Skeletal muscle tissue (tissue), 4 donors: Measurements from ENCODE around the gene ATXN1L. TPM values are rescaled to one million over a fixed set of nuclear protein-coding genes. Genes with fewer than 3 reads are reported as not detected.
"Not testable (repeated sequence)": the region's sequence is repeated elsewhere in the genome, so short reads cannot be mapped to it uniquely, and the experiment has no call there.

ENCODE experiments used
- H3K27ac ChIP-seq: one replicate; pipeline ENCODE4 v1.7.0; 2013; ENCODE audit warnings: mild to moderate bottlenecking, low read depth, low read length, inconsistent platforms
- H3K27me3 ChIP-seq, 3 donors: one replicate each; pipeline ENCODE4 v1.7.0; 2013; ENCODE audit warnings: low read length in 3 of 3; ENCODE audit not compliant: control insufficient read depth in 3 of 3, insufficient read depth in 3 of 3
- H3K36me3 ChIP-seq, 3 donors: one replicate each; pipeline ENCODE4 v1.7.0; 2013; ENCODE audit warnings: low read length in 3 of 3; ENCODE audit not compliant: control insufficient read depth in 3 of 3, insufficient read depth in 3 of 3
- H3K4me1 ChIP-seq, 3 donors: one replicate each; pipeline ENCODE4 v1.7.0; 2013; ENCODE audit warnings: low read length in 3 of 3, mild to moderate bottlenecking in 3 of 3; ENCODE audit not compliant: control insufficient read depth in 3 of 3, insufficient read depth in 3 of 3
- H3K4me3 ChIP-seq, 3 donors: one replicate each; pipeline ENCODE4 v1.7.0; 2013; ENCODE audit warnings: low read length in 3 of 3
- H3K9ac ChIP-seq, 3 donors: one replicate each; pipeline ENCODE4 v1.7.0; 2013; ENCODE audit warnings: low read length in 3 of 3, mild to moderate bottlenecking in 3 of 3, moderate library complexity in 2 of 3, low read depth in 1 of 3
- H3K9me3 ChIP-seq, 3 donors: one replicate each; pipeline ENCODE4 v1.7.0; 2013; ENCODE audit warnings: low read length in 3 of 3; ENCODE audit not compliant: control insufficient read depth in 3 of 3
- total RNA-seq: library from RNA; depleted of rRNA; stranded (reverse); fragments of >200 nt; gene quantifications from one replicate; pipeline ENCODE4 v1.2.3, GENCODE V29; 2014
- donor health status: Osteomylitis.

The ATXN1L gene, protein sequence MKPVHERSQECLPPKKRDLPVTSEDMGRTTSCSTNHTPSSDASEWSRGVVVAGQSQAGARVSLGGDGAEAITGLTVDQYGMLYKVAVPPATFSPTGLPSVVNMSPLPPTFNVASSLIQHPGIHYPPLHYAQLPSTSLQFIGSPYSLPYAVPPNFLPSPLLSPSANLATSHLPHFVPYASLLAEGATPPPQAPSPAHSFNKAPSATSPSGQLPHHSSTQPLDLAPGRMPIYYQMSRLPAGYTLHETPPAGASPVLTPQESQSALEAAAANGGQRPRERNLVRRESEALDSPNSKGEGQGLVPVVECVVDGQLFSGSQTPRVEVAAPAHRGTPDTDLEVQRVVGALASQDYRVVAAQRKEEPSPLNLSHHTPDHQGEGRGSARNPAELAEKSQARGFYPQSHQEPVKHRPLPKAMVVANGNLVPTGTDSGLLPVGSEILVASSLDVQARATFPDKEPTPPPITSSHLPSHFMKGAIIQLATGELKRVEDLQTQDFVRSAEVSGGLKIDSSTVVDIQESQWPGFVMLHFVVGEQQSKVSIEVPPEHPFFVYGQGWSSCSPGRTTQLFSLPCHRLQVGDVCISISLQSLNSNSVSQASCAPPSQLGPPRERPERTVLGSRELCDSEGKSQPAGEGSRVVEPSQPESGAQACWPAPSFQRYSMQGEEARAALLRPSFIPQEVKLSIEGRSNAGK
- 12.0 TPM for total RNA-seq

GRCh38 chr16:71845639-71846430 lies at the start of gene ATXN1L:
TSS of gene ATXN1L (plus strand) at chr16:71845976. CDS start at chr16:71849741, 3,765 bp downstream.
- Histone ChIP-seq H3K27ac (peak within 1 kb of the TSS; percentile 82), H3K36me3 (peaks cover 23 to 28% (median 25%) of the 10 kb centered on the region in 3 donors), H3K4me3 (peak within 1 kb of the TSS; percentile 92 to 98 (median 94)), H3K9ac (peak within 1 kb of the TSS; percentile 97 to 99 (median 98)), H3K9me3 (no peaks in the 10 kb centered on the region), H3K27me3 (no peaks in the 10 kb centered on the region), H3K4me1 (peaks cover 11 to 22% (median 19%) of the 10 kb centered on the region in 3 donors)

GRCh38 chr16:71796501-71797097 lies 49.2 kb upstream of the ATXN1L start:
- H3K27me3 ChIP-seq, result no peaks in the 10 kb centered on the region
- no peak overlapping the region for H3K4me3 ChIP-seq
- peaks cover 8 to 13% (median 9%) of the 10 kb centered on the region in 3 donors for H3K36me3 ChIP-seq
- H3K9me3 ChIP-seq, result no peaks in the 10 kb centered on the region
- peaks cover 0 to 5% (median 3%) of the 10 kb centered on the region in 3 donors for H3K4me1 ChIP-seq
- no peak overlapping the region for H3K9ac ChIP-seq
- H3K27ac ChIP-seq, result no peak overlapping the region

DNA sequence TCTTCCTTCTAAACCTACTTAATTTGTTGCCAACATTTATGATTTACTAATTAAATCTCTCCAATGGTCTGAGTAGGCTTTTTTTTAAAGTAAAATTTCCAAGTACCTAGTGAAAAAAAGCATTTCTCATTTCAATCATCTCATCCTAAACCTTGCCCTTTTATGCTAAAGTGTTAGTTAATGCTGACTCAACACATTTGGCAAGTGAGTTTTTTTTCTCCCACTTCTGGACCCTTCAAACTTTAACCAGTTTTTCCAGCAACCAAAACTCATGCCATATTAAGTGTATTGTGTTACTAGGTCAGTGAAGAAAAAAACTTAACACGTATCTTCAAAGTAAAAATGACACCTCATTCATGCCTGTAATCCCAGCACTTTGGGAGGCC lies 42.5 kb upstream of the ATXN1L start:
- Histone ChIP-seq H3K27ac (no peak overlapping the region), H3K27me3 (no peaks in the 10 kb centered on the region), H3K4me1 (peaks cover 15 to 23% (median 21%) of the 10 kb centered on the region in 3 donors), H3K9me3 (no peaks in the 10 kb centered on the region), H3K9ac (no peak overlapping the region), H3K36me3 (peaks cover 4 to 19% (median 8%) of the 10 kb centered on the region in 3 donors), H3K4me3 (no peak overlapping the region)

GRCh38 chr16:71807905-71808592 lies 37.7 kb upstream of the ATXN1L start:
- H3K9ac ChIP-seq, result peak overlapping the region; percentile 93 to 100 (median 100)
- peaks cover 19 to 21% (median 20%) of the 10 kb centered on the region in 3 donors for H3K4me1 ChIP-seq
- H3K27me3 ChIP-seq, result no peaks in the 10 kb centered on the region
- H3K4me3 ChIP-seq, result peak overlapping the region; percentile 82 to 99 (median 84)
- peaks cover 2 to 14% (median 6%) of the 10 kb centered on the region in 3 donors for H3K36me3 ChIP-seq
- peak overlapping the region; percentile 99 for H3K27ac ChIP-seq
- H3K9me3 ChIP-seq, result no peaks in the 10 kb centered on the region

DNA sequence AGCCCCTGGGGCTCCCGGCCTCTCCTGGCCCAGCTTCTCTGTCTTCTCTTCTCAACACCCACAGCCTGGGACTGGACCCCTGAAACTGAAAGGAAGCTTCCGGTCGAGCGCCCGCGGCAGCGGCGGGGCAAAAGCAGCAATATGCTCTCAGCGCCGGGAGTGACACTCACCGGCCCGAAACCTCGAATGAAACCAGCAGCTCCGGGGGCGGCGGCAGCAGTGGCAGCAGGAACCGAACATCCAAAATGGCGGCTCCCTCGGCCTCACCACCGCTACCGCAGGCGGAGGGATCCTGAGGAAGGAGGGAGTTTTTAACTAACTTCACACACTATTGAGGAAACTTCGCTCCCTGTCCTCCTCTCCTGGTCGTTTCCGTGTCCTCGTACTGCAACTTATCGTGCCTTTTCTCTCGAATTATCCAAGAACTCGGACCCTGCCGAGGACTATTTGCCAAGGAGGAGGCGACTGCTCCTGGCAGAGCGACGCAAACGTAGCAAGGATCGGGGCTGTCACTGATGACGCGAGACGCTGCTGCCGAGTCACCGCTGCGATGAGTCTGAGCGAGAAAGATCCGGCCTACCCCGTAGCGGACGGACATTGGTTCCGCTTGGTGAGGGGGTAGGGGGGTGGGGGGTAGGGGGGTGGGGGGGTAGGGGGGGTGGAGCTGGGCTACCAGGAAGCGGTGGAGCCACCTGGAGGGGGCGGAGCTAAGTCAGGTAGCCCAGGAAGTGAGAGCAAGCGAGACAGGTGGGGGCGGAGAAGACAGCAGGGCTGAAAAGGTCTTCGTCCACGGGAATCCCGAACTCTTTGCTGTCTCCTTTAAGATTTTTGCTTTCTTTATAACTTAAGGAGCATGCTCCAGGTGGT lies 37.0 kb upstream of the ATXN1L start, which contains the start of gene AP1G1:
AP1G1 (minus strand) TSS at position 242 of the 867 bp plus-strand sequence. CDS start 19,355 bp downstream, outside the sequence.
- H3K36me3 ChIP-seq, result peaks cover 2 to 10% (median 6%) of the 10 kb centered on the region in 3 donors

GRCh38 chr16:71810155-71810530 lies 35.6 kb upstream of the ATXN1L start:
- not testable (repeated sequence) for H3K4me3 ChIP-seq, H3K9me3 ChIP-seq, H3K36me3 ChIP-seq, H3K27me3 ChIP-seq, H3K9ac ChIP-seq, H3K27ac ChIP-seq
- peaks cover 16 to 21% (median 19%) of the 10 kb centered on the region in 3 donors for H3K4me1 ChIP-seq

More for the DNA sequence above, 37.0 kb upstream of the ATXN1L start, which contains the start of gene AP1G1:
- H3K4me1 ChIP-seq, result peaks cover 16 to 21% (median 19%) of the 10 kb centered on the region in 3 donors
- H3K9me3 ChIP-seq, result no peaks in the 10 kb centered on the region
- H3K27me3 ChIP-seq, result no peaks in the 10 kb centered on the region
- H3K27ac ChIP-seq, result peak within 1 kb of the TSS; percentile 99
- H3K9ac ChIP-seq, result peak within 1 kb of the TSS; percentile 93 to 100 (median 100)
- peak within 1 kb of the TSS; percentile 84 to 99 (median 85) for H3K4me3 ChIP-seq

DNA sequence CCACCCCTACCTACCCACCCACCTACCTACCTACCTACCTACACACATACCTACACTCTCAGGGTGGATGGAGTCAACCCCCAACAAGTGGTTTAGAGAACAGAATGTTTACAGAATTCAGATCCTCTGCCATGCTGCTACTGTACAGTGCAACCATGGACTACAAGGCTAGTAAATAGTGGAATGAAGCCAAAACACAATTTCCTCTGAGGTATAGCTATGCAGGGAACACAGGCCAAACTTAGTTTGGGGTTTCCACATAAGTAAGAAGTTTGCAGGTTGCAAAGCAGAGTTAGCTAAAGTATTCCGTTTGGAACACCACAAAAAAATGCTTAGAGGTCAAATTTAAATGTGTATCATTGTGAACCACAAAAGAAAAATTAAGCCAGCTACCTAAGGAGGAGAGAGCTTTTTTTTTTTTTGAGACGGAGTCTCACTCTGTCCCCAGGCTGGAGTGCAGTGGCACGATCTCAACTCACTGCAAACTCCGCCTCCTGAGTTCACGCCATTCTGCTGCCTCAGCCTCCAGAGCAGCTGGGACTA lies 34.4 kb upstream of the ATXN1L start:
- Histone ChIP-seq H3K27me3 (no peaks in the 10 kb centered on the region), H3K36me3 (peaks cover 2 to 6% (median 3%) of the 10 kb centered on the region in 3 donors), H3K9ac (no peak overlapping the region), H3K27ac (no peak overlapping the region), H3K4me3 (no peak overlapping the region), H3K9me3 (no peaks in the 10 kb centered on the region), H3K4me1 (peaks cover 15 to 18% (median 16%) of the 10 kb centered on the region in 3 donors)

GRCh38 chr16:71817155-71817500 lies 28.6 kb upstream of the ATXN1L start:
- Histone ChIP-seq H3K4me1 (peaks cover 3 to 10% (median 4%) of the 10 kb centered on the region in 3 donors), H3K9ac (peak overlapping the region in 1 of 3 donors; percentile 0), H3K27ac (peak overlapping the region; percentile 34)
- H3K36me3 ChIP-seq, H3K9me3 ChIP-seq, H3K27me3 ChIP-seq, H3K4me3 ChIP-seq: not testable (repeated sequence)
